Fibroblast of villous mesenchyme (primary cell): Measurements from ENCODE around the gene FUS. TPM values are rescaled to one million over a fixed set of nuclear protein-coding genes. Genes with fewer than 3 reads are reported as not detected.

Experiments used
- DNase-seq: peaks from one replicate; pipeline ENCODE4 v3.0.0-alpha.2; 2010; ENCODE audit warnings: low read depth
- H3K4me3 ChIP-seq: 2 replicates; pipeline ENCODE4 v1.5.1; 2011; ENCODE audit warnings: low read depth, mild to moderate bottlenecking, low read length
- CTCF ChIP-seq: IDR thresholded peaks from 2 replicates; pipeline ENCODE4 v1.5.1; 2012; ENCODE audit warnings: low read depth, mild to moderate bottlenecking, low read length; ENCODE audit not compliant: insufficient read depth
- total RNA-seq: library from RNA; depleted of rRNA; stranded (reverse); fragments of >200 nt; gene quantifications from 2 replicates; pipeline ENCODE4 v1.2.3, GENCODE V29; 2012

FUS gene
- total RNA-seq, 1 donor = 54.4 TPM

- no peak for TF ChIP-seq CTCF
- no peak for DNase-seq
- H3K4me3 ChIP-seq = no peak overlapping the region
These were observed 26.8 kb downstream of the FUS start for GRCh38 chr16:31206776-31207175.

GRCh38 chr16:31213342-31213741 lies 33.4 kb downstream of the FUS start:
- no peak for TF ChIP-seq CTCF
- H3K4me3 ChIP-seq = no peak overlapping the region
- DNase-seq = no peak

GRCh38 chr16:31213877-31214707 lies 34.2 kb downstream of the FUS start, which contains the start of gene TRIM72:
TRIM72 (plus strand) TSS chr16:31214119; CDS start chr16:31214739, 620 bp downstream.
- H3K4me3 ChIP-seq = peak within 1 kb of the TSS; percentile 58
- no peak for DNase-seq
- no peak for TF ChIP-seq CTCF

- no peak for TF ChIP-seq CTCF
- peak overlapping the region; percentile 58 for H3K4me3 ChIP-seq
- no peak for DNase-seq
These were observed 34.9 kb downstream of the FUS start for GRCh38 chr16:31214708-31215286.

GRCh38 chr16:31215287-31216162 lies 35.6 kb downstream of the FUS start:
- no peak for TF ChIP-seq CTCF
- peak overlapping the region; percentile 58 for H3K4me3 ChIP-seq
- DNase-seq = peak; percentile 69

GRCh38 chr16:31216422-31217135 lies 36.6 kb downstream of the FUS start, which contains the start of gene PYDC1:
PYDC1 (minus strand) TSS chr16:31217135; CDS start chr16:31217028, 107 bp downstream.
- no peak for TF ChIP-seq CTCF
- no peak within 1 kb of the TSS for H3K4me3 ChIP-seq
- DNase-seq = no peak
